ENCODE results near the gene S100A1. TPM values are rescaled to one million over a fixed set of nuclear protein-coding genes. Genes with fewer than 3 reads are reported as not detected.

Gene S100A1
- total and polyA plus RNA-seq, 2 of the 8 experiments (the other 6 are each of a cell fraction or from before 2014, with no cell fraction given): 2.0 TPM; not detected in 1

GRCh38 chr1:153624965-153625611, 3.1 kb upstream of the S100A1 start (continued):
- no peak for TF ChIP-seq GTF2F1 (IDR thresholded peaks at IDR 0.05; ENCODE audit: borderline replicate concordance, low read depth, low read length)
- no peak for TF ChIP-seq SP4 (IDR thresholded peaks at IDR 0.05; ENCODE audit: low read length)
- no peak for TF ChIP-seq CHD2 (IDR thresholded peaks at IDR 0.05; ENCODE audit: low read length)
- no peak for TF ChIP-seq RXRA (IDR thresholded peaks at IDR 0.05; ENCODE audit: insufficient read depth, low read depth, low read length)
- no peak for TF ChIP-seq SIX5 (IDR thresholded peaks at IDR 0.05; ENCODE audit: low read depth, low read length)

Data from H1 (cell line).